ENCODE measurements around the gene GAB1.

The GAB1 gene

GRCh38 chr4:143393195-143393594, 56.5 kb downstream of the GAB1 start:
- Histone ChIP-seq H3K4me1 (ENCODE audit: control insufficient read depth, low read depth, low read length) (peaks cover 2% of the 10 kb centered on the region), H3K4ac (ENCODE audit: low read depth, low read length) (no peak overlapping the region), H3K79me2 (ENCODE audit: control insufficient read depth, insufficient read depth, low read length) (no peaks in the 10 kb centered on the region), H4K5ac (ENCODE audit: low read length) (no peak overlapping the region), H3K18ac (ENCODE audit: low read length) (no peak overlapping the region), H2AK5ac (ENCODE audit: low read length) (no peak overlapping the region), H4K8ac (ENCODE audit: low read depth, low read length) (no peak overlapping the region), H3K9ac (ENCODE audit: low read length) (no peak overlapping the region), H3K4me2 (ENCODE audit: low read length) (no peak overlapping the region), H3K4me3 (ENCODE audit: low read length) (no peak overlapping the region), H3K56ac (ENCODE audit: low read length) (no peak overlapping the region), H2BK120ac (ENCODE audit: low read depth, low read length) (no peak overlapping the region), H3K27me3 (ENCODE audit: insufficient read depth, low read length, poor library complexity) (no peaks in the 10 kb centered on the region), H3K79me1 (ENCODE audit: low read length) (no peaks in the 10 kb centered on the region), H3K36me3 (ENCODE audit: control insufficient read depth, insufficient read depth, low read length) (no peaks in the 10 kb centered on the region), H2BK5ac (ENCODE audit: low read length) (no peak overlapping the region), H3K23ac (ENCODE audit: low read length) (no peak overlapping the region), H2BK15ac (replicated peaks; ENCODE audit: low read depth) (no peak overlapping the region), H3K27ac (ENCODE audit: low read depth, low read length) (no peak overlapping the region)
- no CpG with 5 or more reads among the region's 1 CpG for WGBS (ENCODE audit: extremely low coverage, insufficient coverage, low lambda C conversion rate)
- no peak for DNase-seq

GRCh38 chr4:143394739-143395453, 58.2 kb downstream of the GAB1 start:
- no peak overlapping the region for H3K4me2 ChIP-seq (ENCODE audit: low read length)
- DNase-seq: no peak
- H3K79me2 ChIP-seq (ENCODE audit: control insufficient read depth, insufficient read depth, low read length): no peaks in the 10 kb centered on the region
- no peak overlapping the region for H2AK5ac ChIP-seq (ENCODE audit: low read length)
- no peak overlapping the region for H3K23ac ChIP-seq (ENCODE audit: low read length)
- H3K18ac ChIP-seq (ENCODE audit: low read length): no peak overlapping the region
- H3K56ac ChIP-seq (ENCODE audit: low read length): no peak overlapping the region
- H2BK15ac ChIP-seq (replicated peaks; ENCODE audit: low read depth): no peak overlapping the region
- WGBS (ENCODE audit: extremely low coverage, insufficient coverage, low lambda C conversion rate): no CpG with 5 or more reads among the region's 3 CpGs
- no peak overlapping the region for H3K4ac ChIP-seq (ENCODE audit: low read depth, low read length)
- H2BK5ac ChIP-seq (ENCODE audit: low read length): no peak overlapping the region
- no peak overlapping the region for H3K27ac ChIP-seq (ENCODE audit: low read depth, low read length)
- H3K9ac ChIP-seq (ENCODE audit: low read length): no peak overlapping the region
- no peak overlapping the region for H2BK120ac ChIP-seq (ENCODE audit: low read depth, low read length)
- peaks cover 2% of the 10 kb centered on the region for H3K4me1 ChIP-seq (ENCODE audit: control insufficient read depth, low read depth, low read length)
- no peak overlapping the region for H4K8ac ChIP-seq (ENCODE audit: low read depth, low read length)
- H3K79me1 ChIP-seq (ENCODE audit: low read length): no peaks in the 10 kb centered on the region
- no peaks in the 10 kb centered on the region for H3K36me3 ChIP-seq (ENCODE audit: control insufficient read depth, insufficient read depth, low read length)
- H4K5ac ChIP-seq (ENCODE audit: low read length): no peak overlapping the region
- H3K4me3 ChIP-seq (ENCODE audit: low read length): no peak overlapping the region
- no peaks in the 10 kb centered on the region for H3K27me3 ChIP-seq (ENCODE audit: insufficient read depth, low read length, poor library complexity)

DNA sequence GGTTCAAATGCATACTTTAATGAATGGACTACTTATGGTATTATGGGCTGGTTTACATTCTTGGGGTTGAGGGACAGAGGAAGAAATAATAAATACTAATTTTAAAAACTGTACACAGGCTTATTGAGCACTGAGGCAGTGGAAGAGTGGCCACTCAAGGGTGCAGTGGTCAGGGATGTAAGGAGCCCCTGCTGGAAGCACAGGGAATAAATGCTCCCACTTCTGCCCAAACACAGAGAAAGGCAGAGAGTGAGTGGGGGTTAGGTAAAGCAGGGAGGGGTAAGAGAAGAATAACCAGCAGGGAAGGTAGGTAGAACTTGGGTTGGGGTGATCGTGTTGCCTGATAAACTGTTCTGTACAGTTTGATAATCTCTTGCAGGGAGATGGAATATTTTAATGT, 60.0 kb downstream of the GAB1 start:
- Histone ChIP-seq H4K5ac (ENCODE audit: low read length) (no peak overlapping the region), H3K79me2 (ENCODE audit: control insufficient read depth, insufficient read depth, low read length) (no peaks in the 10 kb centered on the region), H3K4me1 (ENCODE audit: control insufficient read depth, low read depth, low read length) (peaks cover 2% of the 10 kb centered on the region), H3K4me2 (ENCODE audit: low read length) (no peak overlapping the region), H3K27me3 (ENCODE audit: insufficient read depth, low read length, poor library complexity) (no peaks in the 10 kb centered on the region), H3K27ac (ENCODE audit: low read depth, low read length) (no peak overlapping the region), H3K9ac (ENCODE audit: low read length) (no peak overlapping the region), H2AK5ac (ENCODE audit: low read length) (no peak overlapping the region), H2BK15ac (replicated peaks; ENCODE audit: low read depth) (no peak overlapping the region), H3K18ac (ENCODE audit: low read length) (no peak overlapping the region), H3K56ac (ENCODE audit: low read length) (no peak overlapping the region), H2BK120ac (ENCODE audit: low read depth, low read length) (no peak overlapping the region), H3K4me3 (ENCODE audit: low read length) (no peak overlapping the region), H3K23ac (ENCODE audit: low read length) (no peak overlapping the region), H4K8ac (ENCODE audit: low read depth, low read length) (no peak overlapping the region), H2BK5ac (ENCODE audit: low read length) (no peak overlapping the region), H3K36me3 (ENCODE audit: control insufficient read depth, insufficient read depth, low read length) (no peaks in the 10 kb centered on the region), H3K4ac (ENCODE audit: low read depth, low read length) (no peak overlapping the region), H3K79me1 (ENCODE audit: low read length) (no peaks in the 10 kb centered on the region)
- WGBS (ENCODE audit: extremely low coverage, insufficient coverage, low lambda C conversion rate): no CpG with 5 or more reads among the region's 1 CpG
- DNase-seq: no peak

DNA sequence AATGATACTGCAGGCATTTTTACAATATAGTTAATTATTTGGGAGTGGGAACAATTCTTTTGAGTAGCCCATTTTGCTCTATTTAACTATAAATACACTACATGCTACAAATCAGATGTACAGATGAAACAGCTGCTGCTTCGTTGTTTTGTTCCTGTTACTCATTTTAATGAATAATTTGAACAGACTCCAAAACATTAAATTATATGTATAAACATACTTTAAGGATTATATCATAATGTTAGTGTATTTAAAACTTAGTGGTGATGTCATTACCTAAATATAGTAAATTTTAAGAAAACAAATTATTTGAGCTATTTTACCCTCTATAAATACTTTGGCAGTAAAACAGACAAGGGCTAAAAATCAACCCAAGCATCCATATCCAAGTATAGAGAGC, 60.7 kb downstream of the GAB1 start:
- no peak overlapping the region for H2BK15ac ChIP-seq (replicated peaks; ENCODE audit: low read depth)
- no CpG with 5 or more reads among the region's 1 CpG for WGBS (ENCODE audit: extremely low coverage, insufficient coverage, low lambda C conversion rate)
- no peak overlapping the region for H3K9ac ChIP-seq (ENCODE audit: low read length)
- H3K56ac ChIP-seq (ENCODE audit: low read length): no peak overlapping the region
- H3K27ac ChIP-seq (ENCODE audit: low read depth, low read length): no peak overlapping the region
- H3K4me1 ChIP-seq (ENCODE audit: control insufficient read depth, low read depth, low read length): peaks cover 2% of the 10 kb centered on the region
- H3K23ac ChIP-seq (ENCODE audit: low read length): no peak overlapping the region
- no peak overlapping the region for H3K18ac ChIP-seq (ENCODE audit: low read length)
- H3K36me3 ChIP-seq (ENCODE audit: control insufficient read depth, insufficient read depth, low read length): no peaks in the 10 kb centered on the region
- no peak overlapping the region for H2AK5ac ChIP-seq (ENCODE audit: low read length)
- no peaks in the 10 kb centered on the region for H3K27me3 ChIP-seq (ENCODE audit: insufficient read depth, low read length, poor library complexity)
- no peak overlapping the region for H3K4me2 ChIP-seq (ENCODE audit: low read length)
- no peak for DNase-seq
- H2BK120ac ChIP-seq (ENCODE audit: low read depth, low read length): no peak overlapping the region
- H2BK5ac ChIP-seq (ENCODE audit: low read length): no peak overlapping the region
- H3K4me3 ChIP-seq (ENCODE audit: low read length): no peak overlapping the region
- H3K79me2 ChIP-seq (ENCODE audit: control insufficient read depth, insufficient read depth, low read length): no peaks in the 10 kb centered on the region
- H4K8ac ChIP-seq (ENCODE audit: low read depth, low read length): no peak overlapping the region
- no peak overlapping the region for H3K4ac ChIP-seq (ENCODE audit: low read depth, low read length)
- H4K5ac ChIP-seq (ENCODE audit: low read length): no peak overlapping the region
- H3K79me1 ChIP-seq (ENCODE audit: low read length): no peaks in the 10 kb centered on the region

GRCh38 chr4:143397887-143398286, 61.2 kb downstream of the GAB1 start:
- no CpG with 5 or more reads among the region's 1 CpG for WGBS (ENCODE audit: extremely low coverage, insufficient coverage, low lambda C conversion rate)
- H4K8ac ChIP-seq (ENCODE audit: low read depth, low read length): no peak overlapping the region
- no peak overlapping the region for H2BK5ac ChIP-seq (ENCODE audit: low read length)

More at GRCh38 chr4:143397887-143398286, 61.2 kb downstream of the GAB1 start:
- Histone ChIP-seq H3K4ac (ENCODE audit: low read depth, low read length) (no peak overlapping the region), H4K5ac (ENCODE audit: low read length) (no peak overlapping the region), H3K4me1 (ENCODE audit: control insufficient read depth, low read depth, low read length) (peaks cover 2% of the 10 kb centered on the region), H3K18ac (ENCODE audit: low read length) (no peak overlapping the region), H3K9ac (ENCODE audit: low read length) (no peak overlapping the region), H3K27me3 (ENCODE audit: insufficient read depth, low read length, poor library complexity) (no peaks in the 10 kb centered on the region), H3K56ac (ENCODE audit: low read length) (no peak overlapping the region), H3K79me1 (ENCODE audit: low read length) (no peaks in the 10 kb centered on the region), H2AK5ac (ENCODE audit: low read length) (no peak overlapping the region), H3K27ac (ENCODE audit: low read depth, low read length) (no peak overlapping the region), H3K23ac (ENCODE audit: low read length) (no peak overlapping the region), H2BK120ac (ENCODE audit: low read depth, low read length) (no peak overlapping the region), H3K4me3 (ENCODE audit: low read length) (no peak overlapping the region), H3K4me2 (ENCODE audit: low read length) (no peak overlapping the region), H3K36me3 (ENCODE audit: control insufficient read depth, insufficient read depth, low read length) (no peaks in the 10 kb centered on the region), H3K79me2 (ENCODE audit: control insufficient read depth, insufficient read depth, low read length) (no peaks in the 10 kb centered on the region), H2BK15ac (replicated peaks; ENCODE audit: low read depth) (no peak overlapping the region)
- DNase-seq: no peak

Data from mesendoderm (in vitro differentiated cells).